ENCODE measurements around the gene HDAC7.

Gene HDAC7

GRCh38 chr12:47819896-47820630 is at the start of gene HDAC7:
Gene HDAC7 (minus strand): TSS chr12:47819903. CDS start chr12:47819785, 118 bp downstream.
- DNase-seq (ENCODE audit: low read depth): peak; percentile 64

- DNase-seq (ENCODE audit: low read depth): no peak
These were observed 48.9 kb upstream of the HDAC7 start for GRCh38 chr12:47868552-47869031.

DNA sequence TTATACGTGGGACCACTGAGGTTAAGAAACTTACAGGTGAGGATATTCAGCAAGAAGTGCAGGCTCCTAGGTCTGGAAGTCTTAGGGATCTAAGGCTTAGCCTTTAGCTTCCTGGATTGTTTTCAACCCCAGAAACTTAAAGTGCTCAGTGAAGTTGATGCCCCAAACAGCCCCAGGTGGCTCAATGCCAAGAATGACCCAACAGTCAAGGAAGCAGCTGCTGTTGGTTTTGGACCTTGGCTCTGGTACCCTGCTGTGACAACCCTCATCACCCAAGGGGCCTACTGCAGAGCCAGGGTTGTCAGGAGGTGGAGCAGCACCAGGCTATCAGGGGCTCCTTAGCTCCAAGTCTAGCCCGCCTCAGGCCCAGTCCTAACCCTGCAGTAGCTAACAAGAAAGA is 48.3 kb upstream of the HDAC7 start:
- no peak for DNase-seq (ENCODE audit: low read depth)

GRCh38 chr12:47867495-47867941 is 47.8 kb upstream of the HDAC7 start:
- DNase-seq (ENCODE audit: low read depth): no peak

GRCh38 chr12:47864646-47865235 is 45.0 kb upstream of the HDAC7 start:
- DNase-seq (ENCODE audit: low read depth): no peak

DNA sequence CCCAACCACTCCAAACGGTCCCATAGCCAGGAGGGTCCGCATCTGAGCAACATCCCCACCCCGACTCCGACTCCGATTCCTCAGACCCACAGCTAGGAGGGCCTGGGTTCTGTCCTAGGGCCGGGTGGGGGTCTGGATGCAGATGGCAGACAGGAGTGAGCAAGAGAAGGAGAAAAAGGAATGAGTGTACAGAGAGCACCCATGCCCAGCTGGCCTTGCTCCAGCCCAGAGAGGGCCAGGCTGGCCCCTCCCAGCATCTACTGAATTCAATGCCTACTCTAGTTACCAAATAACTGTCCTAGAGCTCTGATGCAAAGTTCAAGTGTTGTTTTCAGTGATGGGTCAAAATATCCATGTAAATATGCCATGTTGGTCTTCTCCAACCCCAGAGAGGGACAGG is 44.3 kb upstream of the HDAC7 start:
- no peak for DNase-seq (ENCODE audit: low read depth)

DNA sequence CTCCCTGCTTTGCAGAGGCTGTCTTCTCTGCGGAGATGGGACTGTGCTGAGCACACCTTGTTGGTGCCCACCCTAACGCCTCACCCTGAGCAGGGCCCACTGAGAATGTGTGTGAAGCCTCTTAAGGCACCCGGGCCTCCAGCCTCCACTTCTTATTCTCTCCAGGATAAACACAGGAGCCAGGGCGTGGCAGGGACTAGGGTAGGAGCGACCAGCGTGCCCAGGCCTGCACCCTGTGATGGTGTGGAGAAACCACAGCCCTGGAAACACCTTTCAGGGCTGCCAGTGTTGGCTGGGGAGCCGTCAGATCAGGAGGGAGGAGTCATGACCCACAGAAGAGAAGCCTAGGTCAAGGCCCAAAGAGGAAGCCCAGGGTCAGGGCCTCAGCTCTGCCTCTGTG is 43.8 kb upstream of the HDAC7 start:
- DNase-seq (ENCODE audit: low read depth): no peak

DNA sequence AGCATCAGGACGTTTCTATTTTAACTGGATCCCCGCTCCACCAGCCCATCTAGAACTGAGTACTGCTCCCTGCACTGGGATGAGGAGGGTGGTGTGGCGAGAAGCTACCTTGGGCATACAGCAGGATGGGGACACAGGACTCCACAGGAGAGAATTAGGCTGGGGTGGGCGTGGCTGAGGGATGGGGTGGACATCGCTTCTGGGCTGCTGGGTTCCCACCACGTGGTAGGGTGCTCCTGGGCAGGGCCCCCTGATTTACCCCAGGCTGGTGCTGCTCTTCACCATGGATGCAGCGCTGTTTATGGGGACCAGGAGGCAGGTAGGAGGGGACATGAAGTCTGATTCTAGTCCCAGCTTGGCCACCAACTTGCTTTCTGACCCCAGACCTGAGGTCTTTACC is 43.2 kb upstream of the HDAC7 start:
- DNase-seq (ENCODE audit: low read depth): no peak

DNA sequence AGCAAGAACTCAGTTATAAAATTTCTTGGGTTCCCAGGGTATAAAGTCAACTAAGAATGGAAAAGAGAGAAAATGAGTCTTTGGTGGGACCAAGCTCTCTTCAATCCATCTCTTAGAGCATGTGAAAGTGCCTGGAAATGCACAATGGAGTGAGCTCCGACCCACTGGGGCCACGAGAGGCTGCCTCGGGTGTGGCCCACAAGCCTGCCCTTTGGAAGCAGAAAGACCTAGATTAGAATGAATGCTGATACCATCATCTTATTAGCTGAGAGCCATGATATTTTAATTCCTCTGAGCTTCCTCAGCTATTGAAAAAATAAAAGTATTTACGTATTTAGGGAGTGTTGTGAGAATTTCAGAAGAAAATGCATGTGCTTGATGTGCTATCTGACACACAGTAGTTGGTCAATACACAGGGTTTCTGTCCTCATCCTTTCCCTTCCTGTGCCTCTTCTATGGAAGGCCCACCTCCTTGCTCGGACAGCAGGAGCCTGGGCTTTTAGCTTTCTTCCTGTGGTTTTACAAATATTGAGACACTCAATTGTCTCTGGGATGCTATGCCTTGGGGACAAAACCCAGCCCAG is 42.6 kb upstream of the HDAC7 start:
- DNase-seq (ENCODE audit: low read depth): no peak

GRCh38 chr12:47860873-47861272 is 41.2 kb upstream of the HDAC7 start:
- no peak for DNase-seq (ENCODE audit: low read depth)

DNA sequence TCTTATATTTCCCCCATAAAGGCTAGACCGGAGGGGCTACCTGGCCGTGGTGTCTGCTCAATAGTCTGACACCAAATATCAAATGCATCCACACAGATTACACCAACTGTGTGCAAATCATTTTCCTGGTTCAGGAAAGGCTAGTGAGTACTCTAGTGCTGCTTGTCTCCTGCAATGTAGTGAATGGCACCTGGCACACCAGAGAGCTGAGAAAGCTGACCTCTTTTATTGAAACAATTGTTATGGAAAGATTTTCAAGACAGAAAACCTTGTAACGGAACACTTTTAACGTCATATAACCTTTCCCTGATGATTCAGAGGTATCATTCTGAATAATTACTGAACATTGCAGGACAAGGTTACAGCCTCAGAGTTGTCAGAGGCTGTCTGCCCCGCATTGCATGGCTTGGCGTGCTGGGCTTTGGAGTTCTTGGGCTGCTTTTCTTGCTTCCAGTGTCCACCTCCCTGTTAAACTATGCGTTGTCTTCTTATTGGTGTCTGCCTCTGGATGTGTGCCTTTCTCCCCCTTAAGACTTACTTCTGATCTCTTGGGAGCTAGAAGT is 40.7 kb upstream of the HDAC7 start:
- no peak for DNase-seq (ENCODE audit: low read depth)

GRCh38 chr12:47858511-47859266 is 39.0 kb upstream of the HDAC7 start:
- no peak for DNase-seq (ENCODE audit: low read depth)

DNA sequence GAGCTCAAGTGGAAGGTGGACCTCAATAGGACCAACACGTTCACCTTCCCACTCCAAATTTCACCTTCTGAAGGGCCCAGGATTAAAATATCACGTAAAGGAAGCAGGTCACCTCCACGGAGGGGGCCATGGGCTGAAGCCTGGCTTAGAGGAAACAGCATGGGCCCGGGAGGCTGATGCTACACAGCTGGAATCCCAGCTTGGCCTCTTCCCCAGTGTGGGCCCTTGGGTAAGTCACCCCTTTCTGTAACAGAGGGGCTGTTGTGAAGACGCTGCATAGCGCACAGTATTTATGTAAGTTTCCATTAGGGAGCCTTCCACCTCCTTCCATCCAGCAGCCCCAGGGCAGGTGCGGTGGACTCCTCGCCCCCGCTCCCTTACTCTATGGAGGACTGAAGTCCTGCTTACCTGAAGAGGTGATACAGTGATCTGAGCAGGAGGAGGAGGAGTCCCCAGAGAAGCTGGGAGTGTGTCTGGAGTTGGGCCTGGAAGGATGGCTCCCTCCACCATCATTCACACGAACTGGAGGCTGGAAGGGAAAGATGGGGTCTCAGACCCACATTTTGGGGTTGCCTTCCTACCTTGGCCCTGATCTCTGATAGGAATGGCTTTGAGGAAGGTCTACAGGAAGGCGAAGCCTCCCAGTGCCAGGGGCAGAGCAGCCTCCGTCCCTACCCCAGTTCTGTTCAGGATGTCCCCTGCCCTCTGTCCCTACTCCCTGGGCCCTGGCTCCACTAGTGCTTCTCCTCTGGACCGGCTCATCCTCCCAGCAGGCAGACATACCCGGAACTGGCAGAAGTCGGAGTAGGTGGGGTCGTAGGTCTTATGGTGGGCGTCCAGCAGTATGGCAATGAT is 37.2 kb upstream of the HDAC7 start:
- no peak for DNase-seq (ENCODE audit: low read depth)

- no peak for DNase-seq (ENCODE audit: low read depth)
These were observed 36.4 kb upstream of the HDAC7 start for GRCh38 chr12:47856094-47856493.

- DNase-seq (ENCODE audit: low read depth): no peak
These were observed 35.8 kb upstream of the HDAC7 start for GRCh38 chr12:47855502-47855901.

- DNase-seq (ENCODE audit: low read depth): no peak
These were observed 34.8 kb upstream of the HDAC7 start for GRCh38 chr12:47854531-47854930.

DNA sequence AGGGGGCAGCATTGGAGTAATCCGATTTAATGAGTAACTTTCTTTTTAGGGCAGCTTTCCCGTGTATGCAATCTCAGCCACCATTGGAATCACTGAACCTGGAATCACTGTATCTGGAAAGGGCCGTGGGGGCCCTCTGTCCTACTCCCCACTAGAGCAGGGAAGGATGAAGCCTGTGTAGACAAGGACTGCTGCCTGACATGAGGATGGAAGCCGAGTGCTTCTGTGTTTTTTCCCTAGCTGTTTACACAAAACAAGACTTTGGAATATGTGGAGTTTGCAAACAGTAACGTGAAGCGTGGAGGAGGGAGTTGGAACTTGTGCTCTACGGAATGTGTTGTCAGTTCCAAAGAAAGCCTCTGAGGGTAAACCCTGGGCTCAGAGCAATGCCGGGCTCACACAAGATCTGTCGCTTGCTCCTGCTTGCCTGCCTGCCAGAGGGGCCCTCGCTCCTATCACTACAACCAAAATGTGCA is 32.4 kb upstream of the HDAC7 start:
- DNase-seq (ENCODE audit: low read depth): no peak

DNA sequence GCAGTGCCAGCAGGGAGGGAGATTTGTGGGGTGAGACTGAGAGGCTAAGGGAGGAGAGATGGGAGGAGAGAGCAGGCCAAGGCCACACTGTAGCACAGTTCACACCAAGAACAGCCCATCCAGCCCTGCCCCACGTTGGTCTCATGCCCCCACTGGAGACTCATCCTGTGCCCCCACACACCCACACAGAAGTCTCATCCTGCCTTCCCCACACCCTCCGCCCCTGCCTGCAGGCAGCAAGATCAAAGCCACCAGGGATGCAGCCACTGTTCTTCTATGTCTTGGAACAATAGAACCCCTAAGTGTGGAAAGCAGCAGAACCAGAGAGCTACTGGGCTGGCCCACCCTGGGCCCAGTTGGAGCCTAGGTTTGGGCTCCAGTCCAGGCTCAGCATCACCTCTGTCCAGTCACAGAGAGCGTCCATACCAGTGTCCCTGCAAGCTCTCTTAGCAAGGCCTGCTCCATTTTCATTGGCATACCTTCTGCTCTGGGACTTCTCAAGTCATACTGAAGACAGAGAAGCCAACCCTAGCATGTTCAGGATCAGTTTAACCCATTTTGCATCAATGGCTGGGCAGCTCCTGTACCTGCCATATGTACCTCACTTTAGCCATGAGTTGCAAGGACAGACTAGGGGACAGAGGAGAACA is 31.7 kb upstream of the HDAC7 start:
- DNase-seq (ENCODE audit: low read depth): no peak

- no peak for DNase-seq (ENCODE audit: low read depth)
These were observed 30.7 kb upstream of the HDAC7 start for GRCh38 chr12:47850153-47851084.

DNA sequence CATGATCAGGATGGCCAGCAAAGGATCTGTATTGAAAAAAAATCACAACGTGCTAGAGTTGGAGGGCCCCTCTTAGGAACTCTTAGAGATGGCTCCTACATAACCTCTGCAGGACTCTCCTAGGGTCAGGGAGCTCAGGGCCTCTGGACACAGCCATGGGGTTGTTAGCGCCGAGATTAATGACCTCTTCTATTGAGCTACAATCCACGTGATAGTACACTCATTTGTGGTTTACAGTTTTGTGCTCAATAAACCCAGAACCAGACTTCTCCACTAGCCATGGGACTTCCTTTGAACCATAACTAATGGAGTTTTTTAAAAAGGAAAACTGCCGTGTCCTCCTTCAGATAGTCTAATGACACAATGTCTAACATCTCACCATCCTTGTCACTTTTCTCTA is 29.6 kb upstream of the HDAC7 start:
- no peak for DNase-seq (ENCODE audit: low read depth)
